Femur (tissue), 1 donor: ENCODE results near the gene MYOM1.

Experiments
- DNase-seq: peaks from one replicate; pipeline ENCODE4 v3.0.0-alpha.2; 2017

MYOM1 gene

GRCh38 chr18:3183103-3183717, 36.6 kb downstream of the MYOM1 start:
- no peak for DNase-seq

- DNase-seq, result no peak
Measured at GRCh38 chr18:3180325-3180724, 39.4 kb downstream of the MYOM1 start.

- peak; percentile 68 for DNase-seq
Measured at GRCh38 chr18:3179430-3180089, 40.2 kb downstream of the MYOM1 start.

- DNase-seq, result peak; percentile 64
Measured at GRCh38 chr18:3177902-3178687, 41.7 kb downstream of the MYOM1 start.

- DNase-seq, result no peak
Measured at GRCh38 chr18:3175195-3175758, 44.5 kb downstream of the MYOM1 start.

- DNase-seq, result no peak
Measured at GRCh38 chr18:3172097-3172496, 47.7 kb downstream of the MYOM1 start.

GRCh38 chr18:3171631-3172030, 48.1 kb downstream of the MYOM1 start:
- DNase-seq, result no peak

- no peak for DNase-seq
Measured at GRCh38 chr18:3170441-3171161, 49.2 kb downstream of the MYOM1 start.

GRCh38 chr18:3164381-3164780, 55.4 kb downstream of the MYOM1 start:
- no peak for DNase-seq

- DNase-seq, result no peak
Measured at GRCh38 chr18:3163968-3164367, 55.8 kb downstream of the MYOM1 start.

- no peak for DNase-seq
Measured at GRCh38 chr18:3162181-3162580, 57.6 kb downstream of the MYOM1 start.

- DNase-seq, result no peak
Measured at GRCh38 chr18:3159830-3160229, 59.9 kb downstream of the MYOM1 start.

GRCh38 chr18:3157606-3158005, 62.2 kb downstream of the MYOM1 start:
- DNase-seq, result no peak

- no peak for DNase-seq
Measured at GRCh38 chr18:3157086-3157485, 62.7 kb downstream of the MYOM1 start.

- no peak for DNase-seq
Measured at GRCh38 chr18:3156325-3156640, 63.5 kb downstream of the MYOM1 start.

GRCh38 chr18:3154214-3154613, 65.6 kb downstream of the MYOM1 start:
- DNase-seq, result no peak

- DNase-seq, result no peak
Measured at GRCh38 chr18:3153107-3153704, 66.6 kb downstream of the MYOM1 start.

- no peak for DNase-seq
Measured at GRCh38 chr18:3152294-3152693, 67.5 kb downstream of the MYOM1 start.

GRCh38 chr18:3151399-3152264, 68.1 kb downstream of the MYOM1 start:
- DNase-seq, result no peak

- no peak for DNase-seq
Measured at GRCh38 chr18:3150688-3151087, 69.1 kb downstream of the MYOM1 start.

GRCh38 chr18:3150274-3150673, 69.5 kb downstream of the MYOM1 start:
- no peak for DNase-seq
